Measurements from ENCODE around the gene TMC6. TPM values are rescaled to one million over a fixed set of nuclear protein-coding genes. Genes with fewer than 3 reads are reported as not detected.

The TMC6 gene
- total and polyA plus RNA-seq, 2 of the 13 experiments (the other 11 are each of a cell fraction or from before 2014, with no cell fraction given): 48.4 to 99.1 TPM

DNA sequence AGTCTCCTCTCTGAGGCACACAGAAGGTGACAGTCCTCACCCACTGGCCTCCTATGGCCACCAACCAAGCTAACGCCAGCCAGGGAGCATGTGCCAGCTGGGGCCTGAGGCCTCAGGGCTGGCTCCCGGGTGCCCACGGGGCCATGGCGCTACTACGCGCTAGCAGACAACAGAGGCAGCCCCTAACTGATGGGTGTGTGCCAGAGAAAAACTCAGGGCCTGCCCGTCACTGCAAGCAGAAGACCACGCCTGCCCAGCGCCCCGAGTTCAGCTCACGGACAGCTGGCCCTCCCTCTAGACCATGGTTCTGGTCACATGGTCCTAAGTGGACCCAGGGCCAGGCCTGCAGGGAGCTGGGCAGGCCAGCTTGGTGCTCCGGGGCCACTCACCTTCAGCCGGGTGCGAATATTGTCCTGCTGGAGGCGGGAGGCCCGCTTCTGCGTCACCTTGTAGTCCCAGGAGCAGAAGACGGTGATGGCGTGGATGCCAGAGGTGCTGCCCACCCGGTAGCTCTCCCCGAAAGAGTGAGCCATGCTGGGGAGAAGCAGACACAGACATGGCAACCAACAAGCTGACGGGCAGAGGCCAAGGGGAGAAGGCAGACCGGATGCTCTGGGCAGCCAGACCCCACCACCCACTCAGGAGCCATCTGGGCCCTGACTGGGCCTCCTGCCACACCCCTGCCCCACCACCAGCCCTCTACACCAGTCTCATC, 6.2 kb downstream of the TMC6 start:
- Histone ChIP-seq H3K79me2 (ENCODE audit: insufficient read depth, low read length) (peaks cover 15% of the 10 kb centered on the region), H3K9ac (ENCODE audit: insufficient read depth, low read depth, low read length) (no peak overlapping the region), H3K9me3 (ENCODE audit: low read length) (no peaks in the 10 kb centered on the region), H3K4me3 (replicated peaks in 1 of 3; ENCODE audit: insufficient read depth in 1 of 3, low read depth in 2 of 3, low read length in 3 of 3) (no peak overlapping the region), H3K27me3 (ENCODE audit: control insufficient read depth in 1 of 2, insufficient read depth in 2 of 2, low read length in 2 of 2) (no peaks in the 10 kb centered on the region), H2AFZ (ENCODE audit: low read length) (no peak overlapping the region), H3K4me2 (ENCODE audit: low read depth, low read length) (no peak overlapping the region), H4K20me1 (ENCODE audit: insufficient read depth, low read length) (peaks cover 17% of the 10 kb centered on the region; the same call in 1 of the 2 replicates), H3K36me3 (replicated peaks in 1 of 2; ENCODE audit: control insufficient read depth in 1 of 2, insufficient read depth in 2 of 2, low read length in 2 of 2) (peaks cover 44 to 57% of the 10 kb centered on the region in 2 experiments; a peak in 4 of 5 replicates), H3K27ac (ENCODE audit: extremely low read length, insufficient read depth, low read length) (no peak overlapping the region), H3K4me1 (ENCODE audit: insufficient read depth, low read length) (peaks cover 32% of the 10 kb centered on the region)
- ATAC-seq (no peak), FAIRE-seq (no peak), DNase-seq (ENCODE audit: low spot score) (no peak)
- ChIA-PET POLR2A (no interaction called here), CTCF (ENCODE audit: low intra/inter-chr PET ratio, low total read pairs) (no interaction called here)
- WGBS (ENCODE audit: low lambda C conversion rate): 94% methylated on average over 20 of the region's 23 CpGs
- intact Hi-C loops (cut with micrococcal nuclease; ENCODE audit: unreplicated experiment): no loop called here
- no TSS peak for BruUV-seq (replicated peaks)
- in situ Hi-C loops (cut with HindIII; ENCODE audit: extremely low pct_ligation_motif_present, low pct_unique_long_range_greater_than_20kb): no loop called here
- TF ChIP-seq ZNF256 (CRISPR knock-in tag; conservative IDR thresholded peaks at IDR 0.05): no peak
- no peak for TF ChIP-seq RFXANK (CRISPR knock-in tag; IDR thresholded peaks at IDR 0.05)
- no peak for TF ChIP-seq ZC3H4 (CRISPR knock-in tag; IDR thresholded peaks at IDR 0.05; ENCODE audit: borderline replicate concordance)
- TF ChIP-seq, protein P1, sequence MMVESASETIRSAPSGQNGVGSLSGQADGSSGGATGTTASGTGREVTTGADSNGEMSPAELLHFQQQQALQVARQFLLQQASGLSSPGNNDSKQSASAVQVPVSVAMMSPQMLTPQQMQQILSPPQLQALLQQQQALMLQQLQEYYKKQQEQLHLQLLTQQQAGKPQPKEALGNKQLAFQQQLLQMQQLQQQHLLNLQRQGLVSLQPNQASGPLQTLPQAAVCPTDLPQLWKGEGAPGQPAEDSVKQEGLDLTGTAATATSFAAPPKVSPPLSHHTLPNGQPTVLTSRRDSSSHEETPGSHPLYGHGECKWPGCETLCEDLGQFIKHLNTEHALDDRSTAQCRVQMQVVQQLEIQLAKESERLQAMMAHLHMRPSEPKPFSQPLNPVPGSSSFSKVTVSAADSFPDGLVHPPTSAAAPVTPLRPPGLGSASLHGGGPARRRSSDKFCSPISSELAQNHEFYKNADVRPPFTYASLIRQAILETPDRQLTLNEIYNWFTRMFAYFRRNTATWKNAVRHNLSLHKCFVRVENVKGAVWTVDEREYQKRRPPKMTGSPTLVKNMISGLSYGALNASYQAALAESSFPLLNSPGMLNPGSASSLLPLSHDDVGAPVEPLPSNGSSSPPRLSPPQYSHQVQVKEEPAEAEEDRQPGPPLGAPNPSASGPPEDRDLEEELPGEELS (CRISPR knock-in tag; IDR thresholded peaks at IDR 0.05): no peak
- TF ChIP-seq HES4 (CRISPR knock-in tag; IDR thresholded peaks at IDR 0.05; ENCODE audit: borderline replicate concordance): no peak
- 0 out of 4 replicates have a peak, but pooled peaks of 1 of the 2 experiments have one; percentile 31 for TF ChIP-seq POLR2A (IDR thresholded peaks at IDR 0.05; ENCODE audit: insufficient read depth in 1 of 2, low read depth in 2 of 2, low read length in 2 of 2)
- TF ChIP-seq ZNF7 (CRISPR knock-in tag; IDR thresholded peaks at IDR 0.05): no peak
- TF ChIP-seq ZNF263 (CRISPR knock-in tag; IDR thresholded peaks at IDR 0.05): no peak
- no peak for TF ChIP-seq ZNF230 (CRISPR knock-in tag; IDR thresholded peaks at IDR 0.05)

Data from HepG2 (cell line).